Hematopoietic multipotent progenitor cell treated with erythropoietin and hydrocortisone succinate and interleukin-3 and kit ligand, for 8 days (in vitro differentiated cells): Measurements from ENCODE around the gene DCAF7.

Source experiments
- DNase-seq: peaks from one replicate; pipeline ENCODE4 v3.0.0-alpha.2; 2015

Gene DCAF7

DNA sequence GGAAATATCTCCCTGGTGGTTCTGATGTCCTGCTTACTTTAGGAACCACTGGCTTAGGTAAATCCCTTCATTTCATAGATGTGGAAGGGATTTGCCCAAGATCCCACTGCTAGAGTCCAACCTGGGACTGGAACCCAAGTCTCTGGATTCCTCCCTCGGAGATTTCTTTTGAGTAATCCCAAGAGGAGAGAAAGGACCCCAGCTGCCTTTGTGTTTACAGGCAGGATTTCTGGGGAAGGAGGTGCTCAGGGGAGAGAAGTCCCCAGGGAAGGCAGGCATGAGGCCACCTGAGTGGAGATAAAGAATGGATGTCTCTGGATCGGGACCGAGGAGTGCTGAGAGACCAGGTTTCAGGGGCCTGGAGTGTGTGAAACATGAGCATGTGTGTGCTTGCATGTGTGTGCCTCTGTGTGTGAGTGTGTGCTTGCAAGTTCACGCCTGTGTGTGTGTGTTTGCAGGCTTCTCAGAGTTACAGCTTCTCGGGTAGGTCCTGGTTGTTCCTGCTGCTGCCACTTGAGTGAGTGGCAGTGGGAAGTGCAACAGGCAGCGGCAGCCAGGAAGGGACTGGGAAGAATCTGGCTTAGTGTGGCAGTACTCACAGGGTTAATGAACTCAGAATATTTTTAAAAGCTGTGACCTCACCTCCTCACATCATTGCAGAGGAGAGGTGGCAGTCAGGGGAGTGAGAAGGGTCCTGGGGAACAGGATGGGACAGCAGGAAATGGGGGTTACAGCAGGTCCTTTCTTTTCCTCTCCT is 24.9 kb upstream of the DCAF7 start:
- DNase-seq: no peak

GRCh38 chr17:63526861-63527260 is 23.4 kb upstream of the DCAF7 start:
- DNase-seq: no peak

DNA sequence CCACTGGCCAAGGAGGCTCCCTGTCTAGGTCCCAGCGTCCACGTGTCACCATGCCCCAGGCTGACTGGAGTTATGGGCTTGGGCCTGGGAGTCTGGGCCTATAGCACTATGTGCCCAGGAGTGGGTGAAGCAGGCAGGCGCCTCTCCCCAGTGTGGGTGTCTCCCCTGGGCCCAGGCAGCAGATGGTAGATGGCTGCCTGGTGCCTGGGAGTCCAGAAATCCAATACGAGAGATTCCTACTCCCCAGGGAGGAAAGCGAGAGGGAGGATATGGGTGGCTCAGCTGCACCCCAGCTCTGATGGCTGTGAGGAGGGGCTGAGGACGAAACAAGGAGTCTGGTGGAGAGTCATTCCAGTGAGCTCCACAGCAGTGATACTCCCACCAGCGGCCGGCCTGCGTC is 22.1 kb upstream of the DCAF7 start:
- no peak for DNase-seq

- DNase-seq: peak; percentile 80
Observed at GRCh38 chr17:63529711-63530556, 20.3 kb upstream of the DCAF7 start.

DNA sequence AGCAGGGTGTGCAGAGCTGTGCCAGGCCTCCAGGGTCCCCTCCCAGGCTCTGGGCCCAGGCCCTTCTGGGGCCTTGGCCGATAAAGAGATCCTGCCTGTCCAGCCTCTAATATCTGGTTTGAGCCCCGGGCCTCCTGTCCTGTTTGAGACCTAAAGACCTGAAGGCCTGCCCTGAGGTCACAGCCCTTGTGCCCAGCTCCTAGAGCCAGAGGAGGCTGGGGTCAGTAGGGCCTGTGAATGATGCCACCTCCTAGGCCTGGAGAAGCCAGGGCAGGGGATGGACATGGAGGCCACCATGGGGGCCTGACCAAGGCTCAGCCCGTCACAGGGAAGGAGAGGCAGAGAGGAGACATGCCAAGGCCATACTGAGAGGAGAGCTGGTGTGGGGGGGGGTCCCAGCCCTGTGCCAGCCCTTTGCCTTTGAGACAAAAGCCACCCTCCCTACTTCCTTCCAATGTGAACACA is 19.7 kb upstream of the DCAF7 start:
- DNase-seq: no peak

- DNase-seq: no peak
Observed at GRCh38 chr17:63531022-63531965, 19.0 kb upstream of the DCAF7 start.

DNA sequence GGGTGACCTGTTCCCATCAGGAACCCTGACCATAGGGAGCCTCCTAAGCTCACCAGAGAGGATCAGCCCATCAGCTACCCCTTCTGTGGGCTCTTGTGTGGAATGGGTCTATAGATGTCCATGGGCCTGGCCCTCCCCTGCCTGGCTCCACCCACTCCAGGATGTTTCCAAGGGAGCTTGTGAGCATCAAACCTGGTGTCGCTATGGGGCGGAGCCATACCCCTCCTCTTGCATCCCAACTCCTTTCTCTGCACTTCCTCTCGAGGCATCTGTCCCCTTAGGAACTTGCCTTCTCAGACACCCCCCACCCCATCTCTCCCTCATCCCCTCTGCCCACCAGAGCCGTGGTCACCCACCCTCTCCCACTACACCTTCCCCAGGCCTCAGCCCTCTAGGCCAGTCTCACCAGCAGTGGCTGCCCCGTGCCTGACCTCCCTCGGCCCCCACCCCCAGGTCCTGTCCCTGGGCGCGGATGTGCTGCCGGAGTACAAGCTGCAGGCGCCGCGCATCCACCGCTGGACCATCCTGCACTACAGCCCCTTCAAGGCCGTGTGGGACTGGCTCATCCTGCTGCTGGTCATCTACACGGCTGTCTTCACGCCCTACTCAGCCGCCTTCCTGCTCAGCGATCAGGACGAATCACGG is 16.7 kb upstream of the DCAF7 start:
- DNase-seq: no peak

GRCh38 chr17:63534078-63534570 is 16.2 kb upstream of the DCAF7 start:
- DNase-seq: no peak

DNA sequence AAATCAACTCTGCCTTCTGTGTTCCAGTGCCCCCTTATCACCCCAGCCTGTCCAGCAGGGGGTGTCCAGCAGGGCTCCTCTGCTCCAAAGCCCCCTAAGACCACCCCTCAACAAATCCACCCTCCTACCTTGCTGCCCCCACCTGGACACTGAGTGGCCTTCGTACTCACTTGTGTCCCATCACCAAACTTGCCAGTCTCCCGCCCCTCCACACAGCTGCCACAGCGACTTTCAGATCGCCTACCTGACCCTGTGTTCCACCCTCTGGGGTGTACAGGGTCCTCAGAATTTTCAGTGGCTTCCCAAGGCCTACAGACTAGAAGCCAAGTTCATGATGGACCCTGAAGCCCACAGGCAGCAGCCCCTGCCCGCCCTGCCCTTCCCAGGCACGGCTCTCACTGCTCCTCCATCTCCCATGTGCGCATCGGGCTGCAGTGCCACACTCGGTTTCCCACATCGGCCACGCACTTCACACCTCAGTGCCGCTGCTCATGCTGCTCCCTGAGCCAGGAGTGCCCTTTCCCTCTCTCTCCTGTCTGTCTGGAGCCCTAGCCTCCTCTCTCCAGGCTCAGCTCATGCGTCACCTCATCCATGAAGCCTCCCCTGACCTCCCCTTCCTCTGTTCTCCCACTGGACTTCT is 15.3 kb upstream of the DCAF7 start:
- no peak for DNase-seq

DNA sequence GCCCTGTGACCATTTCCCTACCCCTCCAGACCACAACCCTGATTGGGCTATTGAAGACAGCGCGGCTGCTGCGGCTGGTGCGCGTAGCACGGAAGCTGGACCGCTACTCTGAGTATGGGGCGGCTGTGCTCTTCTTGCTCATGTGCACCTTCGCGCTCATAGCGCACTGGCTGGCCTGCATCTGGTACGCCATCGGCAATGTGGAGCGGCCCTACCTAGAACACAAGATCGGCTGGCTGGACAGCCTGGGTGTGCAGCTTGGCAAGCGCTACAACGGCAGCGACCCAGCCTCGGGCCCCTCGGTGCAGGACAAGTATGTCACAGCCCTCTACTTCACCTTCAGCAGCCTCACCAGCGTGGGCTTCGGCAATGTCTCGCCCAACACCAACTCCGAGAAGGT is 14.6 kb upstream of the DCAF7 start:
- DNase-seq: no peak

DNA sequence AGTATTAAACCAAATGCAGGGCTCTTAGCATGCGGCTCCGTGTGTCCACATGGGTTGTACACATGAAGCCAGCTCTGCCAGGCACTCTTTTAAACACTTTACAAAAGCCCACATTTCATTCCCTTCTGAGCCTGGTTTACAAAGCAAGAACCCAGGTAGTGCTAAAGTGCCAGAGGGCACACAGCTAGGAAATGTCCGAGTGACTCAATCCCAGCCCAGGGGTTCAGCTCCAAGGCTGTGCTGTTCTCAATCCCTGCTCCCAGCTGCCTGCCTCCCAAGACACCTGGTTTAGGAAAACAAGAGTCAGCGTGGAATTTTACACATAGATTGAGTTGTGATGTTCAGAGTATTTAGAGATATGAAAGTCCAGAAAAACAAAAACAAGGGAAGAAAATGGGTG is 13.3 kb upstream of the DCAF7 start:
- no peak for DNase-seq

DNA sequence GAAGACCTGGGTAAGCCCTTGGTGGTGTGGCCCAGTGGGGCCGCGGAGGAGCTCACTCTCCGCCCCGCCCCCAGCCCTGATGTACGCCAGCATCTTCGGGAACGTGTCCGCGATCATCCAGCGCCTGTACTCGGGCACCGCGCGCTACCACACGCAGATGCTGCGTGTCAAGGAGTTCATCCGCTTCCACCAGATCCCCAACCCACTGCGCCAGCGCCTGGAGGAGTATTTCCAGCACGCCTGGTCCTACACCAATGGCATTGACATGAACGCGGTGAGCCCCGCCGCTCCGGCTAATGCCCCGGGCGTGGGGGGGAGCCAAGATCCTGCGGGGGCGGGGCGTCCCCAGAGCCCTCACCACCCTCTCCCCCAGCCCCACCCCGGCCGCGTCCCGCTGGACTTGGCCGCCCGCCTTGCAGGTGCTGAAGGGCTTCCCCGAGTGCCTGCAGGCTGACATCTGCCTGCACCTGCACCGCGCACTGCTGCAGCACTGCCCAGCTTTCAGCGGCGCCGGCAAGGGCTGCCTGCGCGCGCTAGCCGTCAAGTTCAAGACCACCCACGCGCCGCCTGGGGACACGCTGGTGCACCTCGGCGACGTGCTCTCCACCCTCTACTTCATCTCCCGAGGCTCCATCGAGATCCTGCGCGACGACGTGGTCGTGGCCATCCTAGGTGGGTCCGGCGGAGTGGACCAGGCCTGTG is 12.1 kb upstream of the DCAF7 start:
- no peak for DNase-seq

DNA sequence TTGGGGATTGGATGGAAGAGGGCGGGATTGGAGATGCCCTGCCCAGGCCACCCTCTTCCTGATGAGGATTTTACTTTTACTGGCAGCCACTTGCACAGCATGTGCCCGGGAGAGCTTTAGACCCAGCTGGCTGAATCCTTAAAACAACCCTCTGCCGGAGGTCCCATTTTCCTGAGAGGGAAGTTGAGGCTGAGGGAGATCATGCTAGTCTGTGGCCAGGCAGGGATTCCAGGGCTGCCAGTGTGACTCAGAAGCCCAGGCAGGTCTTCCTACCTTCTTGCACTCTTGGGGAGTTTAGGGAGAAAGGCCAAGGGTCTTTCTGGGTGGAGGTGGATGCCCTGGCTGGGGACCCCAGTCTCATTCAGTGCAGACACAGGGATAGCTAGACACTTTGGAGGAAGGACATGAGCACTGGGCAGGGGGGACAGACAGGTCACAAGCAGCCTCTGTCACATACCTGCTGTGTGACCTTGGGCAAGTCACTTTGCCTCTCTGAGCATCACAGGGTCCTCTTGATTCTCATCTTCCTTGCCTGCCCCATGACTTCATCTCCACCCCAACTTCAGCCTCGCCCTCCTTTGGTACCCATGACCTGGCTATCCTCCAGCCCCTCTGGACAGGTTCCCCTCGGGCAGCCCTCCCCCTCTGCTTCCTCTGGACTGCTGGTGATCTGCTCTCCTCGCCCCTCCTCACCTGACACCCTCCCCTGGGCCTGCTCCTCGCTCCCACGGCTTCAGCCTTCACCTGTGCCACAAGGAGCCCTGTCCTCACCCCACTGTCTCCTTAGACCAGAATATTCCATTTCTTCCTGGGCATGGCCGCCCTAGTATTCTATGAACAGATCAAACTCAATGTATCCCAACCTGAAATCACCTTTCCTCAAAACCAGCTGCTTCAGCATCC is 11.3 kb upstream of the DCAF7 start:
- no peak for DNase-seq

DNA sequence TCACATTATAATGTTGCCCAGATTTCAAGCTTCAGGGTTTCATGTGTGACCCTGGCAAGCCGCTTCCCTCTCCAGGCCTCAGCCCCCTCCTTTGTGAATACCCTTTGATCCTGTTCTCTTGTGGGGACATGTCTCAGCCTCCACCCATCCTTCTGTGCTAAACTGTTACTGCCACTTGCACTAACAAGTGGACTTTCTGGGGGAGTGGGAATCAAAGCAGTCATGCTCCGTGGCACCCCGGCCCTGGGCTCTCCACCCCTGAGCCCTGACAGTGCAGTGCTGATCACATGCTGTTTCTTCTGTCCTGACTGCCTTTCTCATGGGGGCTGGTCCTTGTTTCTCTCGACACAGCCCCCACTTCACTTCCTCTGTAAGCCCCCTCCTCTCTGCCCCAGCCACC is 9.7 kb upstream of the DCAF7 start:
- DNase-seq: no peak

GRCh38 chr17:63542218-63542545 is 8.1 kb upstream of the DCAF7 start:
- no peak for DNase-seq

- DNase-seq: no peak
Observed at GRCh38 chr17:63542942-63543821, 7.1 kb upstream of the DCAF7 start.

DNA sequence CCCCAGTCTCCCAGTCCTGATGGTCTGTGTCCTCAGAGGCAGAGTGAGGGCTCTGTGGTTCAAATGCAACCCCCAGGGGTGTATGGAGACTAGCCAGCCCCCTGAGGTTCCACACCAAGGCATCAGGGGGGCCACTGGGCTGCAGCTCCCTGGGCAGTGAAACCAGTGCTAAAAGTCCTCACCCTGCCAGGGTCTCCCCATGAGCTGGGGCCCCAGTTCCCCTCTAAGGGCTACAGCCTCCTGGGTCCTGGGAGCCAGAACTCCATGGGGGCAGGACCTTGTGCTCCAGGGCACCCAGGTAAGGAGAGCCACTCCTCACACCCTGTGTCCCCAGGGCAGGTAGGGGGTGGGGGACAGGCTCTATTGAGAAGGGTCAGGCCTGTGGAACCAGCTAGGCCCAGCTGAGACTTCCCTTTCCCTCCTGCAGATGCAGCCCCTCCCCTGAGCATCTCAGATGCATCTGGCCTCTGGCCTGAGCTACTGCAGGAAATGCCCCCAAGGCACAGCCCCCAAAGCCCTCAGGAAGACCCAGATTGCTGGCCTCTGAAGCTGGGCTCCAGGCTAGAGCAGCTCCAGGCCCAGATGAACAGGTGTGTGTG is 6.4 kb upstream of the DCAF7 start:
- no peak for DNase-seq

- no peak for DNase-seq
Observed at GRCh38 chr17:63544467-63545301, 5.6 kb upstream of the DCAF7 start.
